Measurements from ENCODE around the gene CNPY1. TPM values are rescaled to one million over a fixed set of nuclear protein-coding genes. Genes with fewer than 3 reads are reported as not detected.
"Not testable (repeated sequence)": the region's sequence is repeated elsewhere in the genome, so short reads cannot be mapped to it uniquely, and the experiment has no call there.

Gene CNPY1
- not detected for polyA plus RNA-seq (2013, experiment 1 of 2)
- not detected for polyA plus RNA-seq (2013, experiment 2 of 2)

GRCh38 chr7:155546449-155546848, at the start of gene CNPY1:
TSS of gene CNPY1 (minus strand) at chr7:155546559. CDS start at chr7:155545929, 630 bp downstream.
- not testable (repeated sequence) for H3K36me3 ChIP-seq (ENCODE audit: control insufficient read depth in 1 of 2, insufficient read depth in 2 of 2, low read depth in 1 of 2, low read length in 2 of 2); H3K79me1 ChIP-seq (replicated peaks; ENCODE audit: low read length, poor library complexity, severe bottlenecking); H3K27ac ChIP-seq (ENCODE audit: low read length, poor library complexity, severe bottlenecking); H2AFZ ChIP-seq (ENCODE audit: low read depth, low read length); H3K4me1 ChIP-seq (ENCODE audit: control insufficient read depth, insufficient read depth, low read depth, low read length); H3K4ac ChIP-seq (ENCODE audit: low read depth in 1 of 2, low read length in 2 of 2); H2BK12ac ChIP-seq (ENCODE audit: low read length in 2 of 2); H2BK5ac ChIP-seq (ENCODE audit: low read depth, low read length, poor library complexity, severe bottlenecking); H3K23ac ChIP-seq (ENCODE audit: low read length in 2 of 2); H3K4me2 ChIP-seq (ENCODE audit: low read length, poor library complexity, severe bottlenecking); H2AK5ac ChIP-seq (ENCODE audit: low read length, severe bottlenecking); H3K14ac ChIP-seq (ENCODE audit: low read length in 2 of 2); H3K9ac ChIP-seq (ENCODE audit: low read length); DNase-seq; H4K8ac ChIP-seq (ENCODE audit: low read length); H3K9me3 ChIP-seq (ENCODE audit: control insufficient read depth, low read length); H2BK120ac ChIP-seq (ENCODE audit: low read depth, low read length); H3K18ac ChIP-seq (ENCODE audit: low read depth in 1 of 2, low read length in 2 of 2); H4K91ac ChIP-seq (ENCODE audit: low read length); H3K4me3 ChIP-seq (ENCODE audit: insufficient read depth in 1 of 2, low read depth in 1 of 2, low read length in 2 of 2); H2BK15ac ChIP-seq (ENCODE audit: low read depth, poor library complexity, severe bottlenecking)
- 91% methylated on average over 1 of the region's 1 CpG for WGBS
- H3K27me3 ChIP-seq (ENCODE audit: control insufficient read depth in 1 of 2, insufficient read depth in 1 of 2, low read length in 2 of 2) = peaks cover 13 to 36% of the 10 kb centered on the region in 2 experiments

GRCh38 chr7:155594961-155595366, 48.6 kb upstream of the CNPY1 start:
- Histone ChIP-seq H2BK15ac (ENCODE audit: low read depth, poor library complexity, severe bottlenecking) (no peak overlapping the region), H2BK120ac (ENCODE audit: low read depth, low read length) (no peak overlapping the region), H3K27ac (ENCODE audit: low read length, poor library complexity, severe bottlenecking) (no peak overlapping the region), H4K91ac (ENCODE audit: low read length) (no peak overlapping the region), H3K18ac (ENCODE audit: low read depth in 1 of 2, low read length in 2 of 2) (no peak overlapping the region), H2BK5ac (ENCODE audit: low read depth, low read length, poor library complexity, severe bottlenecking) (no peak overlapping the region), H3K4me3 (ENCODE audit: insufficient read depth in 1 of 2, low read depth in 1 of 2, low read length in 2 of 2) (no peak overlapping the region), H3K14ac (ENCODE audit: low read length in 2 of 2) (no peak overlapping the region), H3K4me2 (ENCODE audit: low read length, poor library complexity, severe bottlenecking) (no peak overlapping the region), H3K4me1 (ENCODE audit: control insufficient read depth, insufficient read depth, low read depth, low read length) (peaks cover 11% of the 10 kb centered on the region), H2BK12ac (ENCODE audit: low read length in 2 of 2) (no peak overlapping the region), H2AFZ (ENCODE audit: low read depth, low read length) (no peak overlapping the region), H3K9me3 (ENCODE audit: control insufficient read depth, low read length) (no peaks in the 10 kb centered on the region), H3K9ac (ENCODE audit: low read length) (no peak overlapping the region), H2AK5ac (ENCODE audit: low read length, severe bottlenecking) (no peak overlapping the region), H4K8ac (ENCODE audit: low read length) (no peak overlapping the region), H3K23ac (ENCODE audit: low read length in 2 of 2) (no peak overlapping the region), H3K79me1 (replicated peaks; ENCODE audit: low read length, poor library complexity, severe bottlenecking) (no peaks in the 10 kb centered on the region), H3K27me3 (ENCODE audit: control insufficient read depth in 1 of 2, insufficient read depth in 1 of 2, low read length in 2 of 2) (peaks cover 4 to 59% of the 10 kb centered on the region in 2 experiments), H3K36me3 (ENCODE audit: control insufficient read depth in 1 of 2, insufficient read depth in 2 of 2, low read depth in 1 of 2, low read length in 2 of 2) (no peaks in the 10 kb centered on the region), H3K4ac (ENCODE audit: low read depth in 1 of 2, low read length in 2 of 2) (no peak overlapping the region)
- 62% methylated on average over 1 of the region's 3 CpGs for WGBS
- DNase-seq = no peak

GRCh38 chr7:155594163-155594732, 47.9 kb upstream of the CNPY1 start:
- Histone ChIP-seq H4K91ac (ENCODE audit: low read length) (no peak overlapping the region), H3K4ac (ENCODE audit: low read depth in 1 of 2, low read length in 2 of 2) (no peak overlapping the region), H2BK5ac (ENCODE audit: low read depth, low read length, poor library complexity, severe bottlenecking) (no peak overlapping the region), H3K14ac (ENCODE audit: low read length in 2 of 2) (no peak overlapping the region), H3K23ac (ENCODE audit: low read length in 2 of 2) (no peak overlapping the region), H2AFZ (ENCODE audit: low read depth, low read length) (no peak overlapping the region), H3K4me2 (ENCODE audit: low read length, poor library complexity, severe bottlenecking) (no peak overlapping the region), H3K79me1 (replicated peaks; ENCODE audit: low read length, poor library complexity, severe bottlenecking) (no peaks in the 10 kb centered on the region), H3K36me3 (ENCODE audit: control insufficient read depth in 1 of 2, insufficient read depth in 2 of 2, low read depth in 1 of 2, low read length in 2 of 2) (no peaks in the 10 kb centered on the region), H3K27ac (ENCODE audit: low read length, poor library complexity, severe bottlenecking) (no peak overlapping the region), H3K9me3 (ENCODE audit: control insufficient read depth, low read length) (no peaks in the 10 kb centered on the region), H3K9ac (ENCODE audit: low read length) (no peak overlapping the region), H3K4me1 (ENCODE audit: control insufficient read depth, insufficient read depth, low read depth, low read length) (peaks cover 11% of the 10 kb centered on the region), H2BK120ac (ENCODE audit: low read depth, low read length) (no peak overlapping the region), H2BK15ac (ENCODE audit: low read depth, poor library complexity, severe bottlenecking) (no peak overlapping the region), H3K4me3 (ENCODE audit: insufficient read depth in 1 of 2, low read depth in 1 of 2, low read length in 2 of 2) (no peak overlapping the region), H3K18ac (ENCODE audit: low read depth in 1 of 2, low read length in 2 of 2) (no peak overlapping the region), H2BK12ac (ENCODE audit: low read length in 2 of 2) (no peak overlapping the region), H2AK5ac (ENCODE audit: low read length, severe bottlenecking) (no peak overlapping the region), H4K8ac (ENCODE audit: low read length) (no peak overlapping the region), H3K27me3 (ENCODE audit: control insufficient read depth in 1 of 2, insufficient read depth in 1 of 2, low read length in 2 of 2) (peaks cover 4 to 59% of the 10 kb centered on the region in 2 experiments)
- DNase-seq = no peak
- WGBS = 85% methylated on average over 6 of the region's 6 CpGs

- no peak overlapping the region for H3K4me3 ChIP-seq (ENCODE audit: insufficient read depth in 1 of 2, low read depth in 1 of 2, low read length in 2 of 2)
- WGBS = 75% methylated on average over 11 of the region's 15 CpGs
Measured at GRCh38 chr7:155593461-155594162, 47.3 kb upstream of the CNPY1 start.

More at GRCh38 chr7:155593461-155594162, 47.3 kb upstream of the CNPY1 start:
- Histone ChIP-seq H3K9me3 (ENCODE audit: control insufficient read depth, low read length) (no peaks in the 10 kb centered on the region), H3K9ac (ENCODE audit: low read length) (no peak overlapping the region), H3K79me1 (replicated peaks; ENCODE audit: low read length, poor library complexity, severe bottlenecking) (no peaks in the 10 kb centered on the region), H3K14ac (ENCODE audit: low read length in 2 of 2) (no peak overlapping the region), H4K8ac (ENCODE audit: low read length) (no peak overlapping the region), H3K27me3 (ENCODE audit: control insufficient read depth in 1 of 2, insufficient read depth in 1 of 2, low read length in 2 of 2) (peaks cover 4 to 61% of the 10 kb centered on the region in 2 experiments), H3K4me2 (ENCODE audit: low read length, poor library complexity, severe bottlenecking) (no peak overlapping the region), H3K4ac (ENCODE audit: low read depth in 1 of 2, low read length in 2 of 2) (no peak overlapping the region), H2AFZ (ENCODE audit: low read depth, low read length) (no peak overlapping the region), H3K18ac (ENCODE audit: low read depth in 1 of 2, low read length in 2 of 2) (no peak overlapping the region), H3K36me3 (ENCODE audit: control insufficient read depth in 1 of 2, insufficient read depth in 2 of 2, low read depth in 1 of 2, low read length in 2 of 2) (no peaks in the 10 kb centered on the region), H4K91ac (ENCODE audit: low read length) (no peak overlapping the region), H2AK5ac (ENCODE audit: low read length, severe bottlenecking) (no peak overlapping the region), H2BK15ac (ENCODE audit: low read depth, poor library complexity, severe bottlenecking) (no peak overlapping the region), H2BK5ac (ENCODE audit: low read depth, low read length, poor library complexity, severe bottlenecking) (no peak overlapping the region), H3K4me1 (ENCODE audit: control insufficient read depth, insufficient read depth, low read depth, low read length) (peaks cover 11% of the 10 kb centered on the region), H2BK120ac (ENCODE audit: low read depth, low read length) (no peak overlapping the region), H3K27ac (ENCODE audit: low read length, poor library complexity, severe bottlenecking) (no peak overlapping the region), H2BK12ac (ENCODE audit: low read length in 2 of 2) (no peak overlapping the region), H3K23ac (ENCODE audit: low read length in 2 of 2) (no peak overlapping the region)
- no peak for DNase-seq

Measured in mesenchymal stem cell (in vitro differentiated cells and primary cell).